RPMI7951 (cell line): Measurements from ENCODE around the gene RMC1. TPM values are rescaled to one million over a fixed set of nuclear protein-coding genes. Genes with fewer than 3 reads are reported as not detected.
"Not testable (repeated sequence)": the region's sequence is repeated elsewhere in the genome, so short reads cannot be mapped to it uniquely, and the experiment has no call there.

ENCODE experiments used
- DNase-seq: peaks from one replicate; pipeline ENCODE4 v3.0.0-alpha.2; 2012; ENCODE audit warnings: low read depth
- total RNA-seq: library from RNA; depleted of rRNA; stranded (reverse); fragments of >200 nt; shearing (Covaris generic); gene quantifications from 2 replicates; pipeline ENCODE4 v1.2.3, GENCODE V29; 2014; rRNA removed

The RMC1 gene
- 19.4 and 23.8 TPM in 2 replicates for total RNA-seq

GRCh38 chr18:23503038-23503962, at the start of gene RMC1:
Gene RMC1 (plus strand): TSS chr18:23503511. CDS start chr18:23503619, 108 bp downstream.
- DNase-seq, result peak; percentile 88

DNA sequence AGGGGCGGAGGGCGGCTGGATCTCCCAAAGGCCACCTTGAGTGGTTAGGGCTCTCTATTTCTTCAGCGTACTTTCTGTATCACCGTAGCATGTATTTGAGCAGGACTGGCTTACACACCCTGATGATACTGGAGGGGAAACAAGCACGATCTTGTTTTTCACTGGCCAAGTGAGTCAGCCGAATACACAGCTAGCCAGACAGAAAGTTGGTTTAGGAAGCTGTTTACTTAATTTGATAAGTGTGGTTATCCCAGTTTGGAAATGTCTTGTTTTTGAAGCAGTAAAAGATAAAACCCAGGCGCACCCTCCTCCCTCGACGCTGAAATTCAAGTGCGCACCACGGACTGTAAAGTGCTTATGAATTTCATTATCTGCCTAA, 49.6 kb upstream of the RMC1 start:
- DNase-seq, result peak; percentile 26

GRCh38 chr18:23456835-23457234, 46.5 kb upstream of the RMC1 start:
- no peak for DNase-seq

GRCh38 chr18:23458830-23459529, 44.3 kb upstream of the RMC1 start:
- no peak for DNase-seq

GRCh38 chr18:23459530-23459921, 43.8 kb upstream of the RMC1 start:
- DNase-seq, result no peak

DNA sequence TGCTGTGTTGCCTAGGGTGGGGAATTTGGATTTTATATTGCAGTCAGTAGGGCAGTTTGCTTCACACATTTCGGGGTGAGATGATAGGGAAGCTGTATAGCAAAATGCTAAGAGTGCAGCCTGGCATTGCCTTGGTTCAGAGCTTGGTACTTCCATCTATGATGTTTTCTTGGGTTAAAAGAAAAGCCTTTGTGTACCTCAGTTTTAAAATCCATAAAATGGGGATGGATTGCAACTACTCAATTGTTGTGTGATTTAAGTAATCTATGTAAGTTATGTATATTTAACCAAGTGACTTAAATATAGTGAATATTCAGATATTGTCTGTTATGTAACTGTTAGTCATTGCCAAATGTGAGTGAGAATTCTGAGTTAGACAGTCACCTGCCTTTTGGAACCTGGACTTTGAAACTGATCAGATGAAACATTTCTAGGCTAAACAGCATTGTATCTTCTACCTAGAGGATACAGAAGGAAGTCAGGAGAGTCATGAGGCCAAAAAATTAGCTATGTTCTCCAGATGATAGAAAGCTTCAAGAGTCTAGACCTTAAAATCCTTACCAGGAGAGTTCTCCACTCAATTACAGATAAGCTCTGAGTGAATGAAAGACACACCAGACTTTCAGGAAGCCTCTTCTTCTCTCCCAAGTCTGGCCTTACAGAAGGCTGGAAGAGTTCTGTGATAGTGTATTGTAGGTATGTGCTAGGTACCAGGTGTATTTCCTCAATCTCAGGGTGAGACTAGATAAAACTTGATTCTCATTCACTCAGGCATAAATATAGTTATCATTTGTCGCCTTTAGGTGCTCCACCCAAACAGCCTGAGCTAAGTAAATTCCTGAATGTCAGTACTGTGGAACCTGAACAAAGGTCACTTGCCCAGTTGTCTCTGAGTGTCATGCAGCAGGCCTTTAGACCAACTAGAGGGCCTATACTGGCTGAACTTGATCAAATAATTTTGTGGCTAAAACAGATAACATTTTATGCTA, 42.7 kb upstream of the RMC1 start:
- DNase-seq, result no peak

DNA sequence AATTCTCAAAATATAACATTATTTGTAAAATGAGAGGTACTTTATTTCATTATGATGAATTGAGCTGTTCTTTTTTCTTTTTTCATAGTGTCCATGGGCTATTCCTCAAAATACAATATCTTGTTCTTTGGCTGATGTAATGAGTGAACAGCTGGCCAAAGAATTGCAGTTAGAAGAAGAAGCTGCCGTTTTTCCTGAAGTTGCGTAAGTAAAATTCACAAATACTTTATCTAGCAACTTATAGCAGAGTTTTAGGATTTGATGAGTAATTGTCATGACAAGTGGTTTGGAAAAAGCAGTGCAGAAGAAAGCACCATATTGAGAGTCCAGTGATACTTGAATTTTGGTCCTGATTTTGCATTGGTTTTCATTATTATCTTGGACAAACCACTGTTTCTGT, 40.4 kb upstream of the RMC1 start:
- no peak for DNase-seq

GRCh38 chr18:23468753-23469459, 34.4 kb upstream of the RMC1 start:
- no peak for DNase-seq

DNA sequence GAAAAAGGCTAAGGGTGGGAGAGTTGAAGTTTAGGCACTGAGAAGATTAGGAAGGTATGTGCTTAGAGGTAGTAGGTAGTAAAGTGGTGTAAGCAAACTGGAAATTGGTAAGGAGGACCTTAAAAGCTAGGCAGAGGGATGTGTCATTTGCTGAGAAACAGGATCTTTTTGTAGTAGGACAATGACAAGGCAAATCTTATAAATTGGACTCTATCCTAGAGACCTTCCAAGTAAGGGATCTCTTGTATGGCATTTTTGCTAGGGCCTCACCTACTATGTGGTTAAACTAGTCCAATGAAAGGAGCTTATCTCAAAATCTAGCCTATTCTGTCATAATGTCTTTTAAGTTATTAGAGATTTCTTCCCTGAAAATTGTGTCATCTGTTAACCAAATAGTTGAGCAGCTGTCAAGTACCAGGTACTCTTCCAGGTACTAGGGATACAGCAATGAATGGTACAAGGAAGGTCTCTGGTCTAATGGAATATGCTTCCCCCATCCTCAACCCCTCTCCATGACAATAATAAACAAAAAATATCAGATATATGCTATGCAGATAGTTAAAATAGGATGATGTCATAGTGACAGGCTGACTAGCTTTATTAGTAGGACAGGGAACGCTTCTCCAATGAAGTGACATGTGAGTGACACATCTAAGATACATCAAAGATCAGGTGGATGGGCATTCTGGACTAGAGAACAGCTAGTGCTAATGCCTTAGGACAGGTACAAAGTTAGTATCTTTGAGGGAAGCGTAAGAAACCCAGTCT, 32.5 kb upstream of the RMC1 start:
- DNase-seq, result no peak

DNA sequence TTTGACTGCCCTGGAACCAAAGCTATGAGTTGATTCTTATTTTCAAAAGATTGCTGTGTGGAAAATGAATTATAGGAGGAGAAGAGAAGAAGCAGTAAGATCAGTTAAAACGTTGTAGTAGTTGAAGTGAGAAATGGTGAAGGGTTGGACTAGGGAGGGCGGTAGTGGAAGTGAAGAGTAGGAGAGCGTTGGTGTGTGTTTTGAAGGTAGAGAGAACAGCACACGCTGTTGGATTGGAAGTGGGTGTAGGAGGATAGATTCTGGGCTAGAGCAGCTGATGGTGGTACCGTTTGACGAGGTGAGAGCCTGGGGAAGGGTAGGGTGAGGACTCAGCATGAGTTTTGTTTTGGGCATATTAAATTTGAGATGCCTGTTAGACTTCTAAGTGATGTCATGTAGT, 31.8 kb upstream of the RMC1 start:
- no peak for DNase-seq

DNA sequence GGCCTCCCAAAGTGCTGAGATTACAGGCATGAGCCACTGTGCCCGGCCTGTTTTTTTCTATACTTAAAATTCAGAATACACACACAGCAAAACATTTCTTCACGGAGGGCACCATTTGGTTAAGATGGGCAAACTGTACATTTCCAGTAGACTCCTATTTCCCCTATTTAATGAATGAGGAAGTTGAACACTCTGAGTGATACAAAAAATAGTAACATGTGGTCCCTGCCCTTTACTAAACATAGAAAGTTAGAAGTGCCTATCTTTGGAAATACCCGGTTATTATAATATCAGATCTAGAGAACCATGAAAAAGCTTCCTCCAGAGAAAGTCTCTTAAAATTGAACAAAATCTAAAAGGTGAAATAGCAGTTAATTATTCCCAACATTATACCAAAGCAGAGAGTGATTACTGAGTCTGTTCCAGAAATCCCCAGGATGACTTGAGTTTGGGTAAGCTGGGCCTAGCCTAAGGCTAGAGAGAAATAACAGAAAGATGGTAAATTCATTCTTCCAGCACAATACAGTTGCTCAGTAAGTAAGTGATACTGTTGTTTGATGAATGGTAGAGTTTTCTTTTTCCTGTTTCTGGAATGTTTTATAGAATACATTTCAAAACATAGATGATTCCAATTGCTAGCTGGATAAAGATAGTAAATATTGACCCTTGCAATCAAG, 23.3 kb upstream of the RMC1 start:
- DNase-seq, result no peak

DNA sequence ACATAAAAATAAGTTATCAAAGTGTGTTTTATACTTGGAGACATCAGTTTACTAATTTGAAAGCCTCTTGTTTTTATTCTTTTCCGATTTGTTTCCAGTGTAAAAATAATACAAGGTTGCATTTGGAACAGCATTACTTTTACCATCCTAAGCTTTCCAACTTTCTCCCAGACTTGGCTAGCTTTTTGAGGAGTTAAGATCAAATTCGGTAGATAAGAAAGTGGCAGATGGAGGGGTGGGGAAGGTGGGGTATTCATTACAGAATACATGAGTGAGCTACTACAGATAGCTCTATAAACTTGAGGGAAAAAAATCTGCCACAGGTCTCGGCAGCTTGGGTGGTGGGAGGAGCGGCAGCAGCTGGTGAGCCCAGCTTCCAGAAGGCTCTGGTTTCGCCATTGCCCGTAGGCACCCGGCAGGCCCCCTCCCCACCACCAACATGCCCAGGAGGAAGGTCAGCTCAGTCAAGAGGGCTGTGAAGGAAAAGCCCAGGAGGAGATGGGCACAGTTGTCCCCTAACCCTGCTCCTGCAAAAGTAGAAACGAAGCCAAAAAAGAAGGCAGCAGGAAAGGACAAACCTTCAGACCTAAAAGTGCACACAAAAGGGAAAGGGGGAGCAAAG, 18.6 kb upstream of the RMC1 start:
- no peak for DNase-seq

DNA sequence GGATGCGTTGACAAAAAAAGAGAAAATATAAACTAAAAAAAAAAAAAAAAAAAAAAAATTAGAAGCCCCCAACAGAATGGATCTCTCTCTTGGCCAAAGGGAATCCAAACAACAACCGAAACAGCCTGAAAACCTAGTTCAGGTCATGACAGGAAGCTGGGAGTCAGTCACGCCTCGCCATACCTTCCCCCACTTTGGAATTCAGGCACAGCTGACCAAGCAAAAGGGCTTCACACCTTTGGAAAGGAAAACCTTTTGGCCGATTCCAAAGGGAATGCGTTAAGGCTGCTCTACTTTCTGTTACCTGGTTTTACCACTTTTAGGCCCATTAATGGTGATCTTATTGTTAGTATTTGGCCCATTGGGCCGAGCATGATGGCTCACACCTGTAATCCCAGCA, 17.9 kb upstream of the RMC1 start:
- DNase-seq, result no peak

DNA sequence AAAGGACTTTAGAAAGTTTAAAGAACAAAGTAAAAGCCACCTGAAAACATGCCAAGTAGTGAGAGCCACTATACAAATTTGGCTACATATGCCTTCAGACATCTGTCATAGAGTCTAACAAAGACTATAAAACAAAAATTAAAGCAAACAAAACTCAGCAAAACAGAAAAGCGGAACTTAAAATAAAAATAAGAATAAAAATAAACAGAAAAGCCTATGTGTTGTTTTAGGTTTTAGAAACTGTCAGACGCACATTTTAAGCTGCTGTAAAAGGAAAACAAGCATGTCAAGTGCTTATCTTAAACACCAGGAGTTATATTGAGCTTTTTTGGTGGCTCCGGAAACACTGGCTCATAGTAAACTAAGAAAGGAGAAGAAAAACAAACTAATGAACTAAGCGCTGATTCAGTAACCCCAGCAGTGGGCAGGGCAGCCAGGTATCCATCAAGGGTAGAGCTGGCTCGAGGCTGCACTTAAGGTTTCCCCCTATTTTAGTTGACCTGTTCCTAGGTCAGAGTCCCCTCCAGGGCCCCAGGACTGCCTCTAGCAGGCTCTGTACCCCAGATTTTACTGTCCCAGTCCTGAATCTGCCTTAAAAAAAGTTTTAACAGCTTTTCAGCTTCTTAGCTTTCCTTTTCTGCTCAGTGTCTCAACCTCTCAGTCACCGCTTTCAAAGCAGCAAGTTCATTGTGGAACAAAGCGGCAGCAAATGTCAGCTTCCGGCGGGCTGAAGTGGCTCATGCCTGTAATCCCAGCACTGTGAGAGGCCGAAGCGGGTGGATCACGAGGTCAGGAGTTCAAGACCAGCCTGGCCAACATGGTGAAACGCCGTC, 15.4 kb upstream of the RMC1 start:
- peak; percentile 24 for DNase-seq

DNA sequence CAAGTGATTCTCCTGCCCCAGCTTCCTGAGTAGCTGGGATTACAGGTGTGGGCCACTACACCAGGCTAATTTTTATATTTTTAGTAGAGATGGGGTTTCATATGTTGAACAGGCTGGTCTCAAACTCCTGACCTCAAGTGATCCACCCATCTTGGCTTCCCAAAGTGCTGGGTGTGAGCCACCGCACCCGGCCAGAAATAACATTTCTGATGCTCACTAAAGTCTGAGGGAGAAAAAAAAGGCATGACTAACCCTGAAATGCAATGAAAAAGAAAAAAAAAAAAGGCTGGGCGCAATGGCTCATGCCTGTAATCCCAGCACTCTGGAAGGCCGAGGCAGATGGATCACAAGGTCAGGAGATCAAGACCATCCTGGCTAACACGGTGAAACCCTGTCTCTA, 13.7 kb upstream of the RMC1 start:
- DNase-seq, result not testable (repeated sequence)

DNA sequence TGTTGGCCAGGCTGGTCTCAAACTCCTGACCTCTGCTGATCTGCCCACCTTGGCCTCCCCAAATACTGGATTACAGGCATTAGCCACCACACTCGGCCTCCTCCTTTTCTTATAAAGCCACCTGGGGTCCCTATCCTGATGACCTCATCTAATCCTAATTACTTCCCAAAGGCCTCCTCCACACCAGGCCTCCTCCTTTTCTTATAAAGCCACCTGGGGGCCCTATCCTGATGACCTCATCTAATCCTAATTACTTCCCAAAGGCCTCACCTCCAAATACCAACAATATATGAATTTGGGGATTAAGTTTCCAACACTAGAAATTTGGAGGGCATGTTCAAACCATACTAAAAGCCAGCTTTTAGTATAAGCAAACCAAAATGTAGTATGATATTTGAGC, 9.7 kb upstream of the RMC1 start:
- DNase-seq, result no peak

- no peak for DNase-seq
Observed at GRCh38 chr18:23494992-23495391, 8.3 kb upstream of the RMC1 start.

- DNase-seq, result no peak
Observed at GRCh38 chr18:23495723-23496440, 7.4 kb upstream of the RMC1 start.
